NK-92 treated with Interleukin-12 subunit alpha and Interleukin-12 subunit beta, amount 100 ng/mL, for 24 hours (cell line): ENCODE measurements around the gene GIPC3.

Source experiments
- DNase-seq: peaks from one replicate; lab custom pipeline; 2025; lab: John Stamatoyannopoulos, UW

GIPC3 gene

GRCh38 chr19:3605361-3605760 lies 20.1 kb downstream of the GIPC3 start:
- no peak for DNase-seq

GRCh38 chr19:3605770-3606169 lies 20.5 kb downstream of the GIPC3 start:
- no peak for DNase-seq

- no peak for DNase-seq
These were observed 21.0 kb downstream of the GIPC3 start for GRCh38 chr19:3606174-3606689.

GRCh38 chr19:3606690-3607289 lies 21.5 kb downstream of the GIPC3 start, which contains the start of gene TBXA2R:
TBXA2R (minus strand) TSS chr19:3606875; CDS start chr19:3600634, 6,241 bp downstream.
- no peak for DNase-seq

- DNase-seq: no peak
These were observed 22.2 kb downstream of the GIPC3 start for GRCh38 chr19:3607303-3608078.

GRCh38 chr19:3608079-3608641 lies 22.9 kb downstream of the GIPC3 start:
- no peak for DNase-seq

GRCh38 chr19:3608750-3609322 lies 23.6 kb downstream of the GIPC3 start:
- DNase-seq: no peak

- DNase-seq: no peak
These were observed 24.8 kb downstream of the GIPC3 start for GRCh38 chr19:3609779-3610719.

GRCh38 chr19:3610745-3611717 lies 25.8 kb downstream of the GIPC3 start:
- DNase-seq: no peak

- DNase-seq: no peak
These were observed 26.6 kb downstream of the GIPC3 start for GRCh38 chr19:3611841-3612240.

- no peak for DNase-seq
These were observed 27.1 kb downstream of the GIPC3 start for GRCh38 chr19:3612330-3612729.

- DNase-seq: no peak
These were observed 27.8 kb downstream of the GIPC3 start for GRCh38 chr19:3612901-3613741.

GRCh38 chr19:3613818-3614661 lies 28.8 kb downstream of the GIPC3 start:
- no peak for DNase-seq

GRCh38 chr19:3614858-3615505 lies 29.7 kb downstream of the GIPC3 start:
- no peak for DNase-seq

- DNase-seq: no peak
These were observed 30.4 kb downstream of the GIPC3 start for GRCh38 chr19:3615524-3616135.

GRCh38 chr19:3617463-3617862 lies 32.2 kb downstream of the GIPC3 start:
- no peak for DNase-seq

GRCh38 chr19:3618144-3618810 lies 33.0 kb downstream of the GIPC3 start:
- no peak for DNase-seq
